HepG2 (cell line): ENCODE data around the gene GSTA1.
"Not testable (repeated sequence)": the region's sequence is repeated elsewhere in the genome, so short reads cannot be mapped to it uniquely, and the experiment has no call there.

ENCODE experiments used
- ASH2L ChIP-seq: fragments of 300-600, 200-600 bp; sonication (generic); IDR thresholded peaks from 2 replicates; pipeline ENCODE4 v1.7.0; 2017; ENCODE audit warnings: low read depth, mild to moderate bottlenecking, moderate library complexity, mixed read lengths, low read length; ENCODE audit not compliant: insufficient read length
- GPBP1L1 ChIP-seq: sonication (generic); formaldehyde crosslinking; IDR thresholded peaks from 2 replicates; pipeline ENCODE4 v1.5.0; 2020; ENCODE audit warnings: mild to moderate bottlenecking, missing genetic modification reagents
- JUN ChIP-seq: sonication (generic); formaldehyde crosslinking; IDR thresholded peaks from 2 replicates; pipeline ENCODE4 v1.4.0; 2020; ENCODE audit warnings: mild to moderate bottlenecking, missing genetic modification reagents
- JUNB ChIP-seq: sonication (generic); formaldehyde crosslinking; IDR thresholded peaks from 2 replicates; pipeline ENCODE4 v1.8.0; 2022; ENCODE audit warnings: missing genetic modification reagents, mild to moderate bottlenecking, borderline replicate concordance
- POLR2A ChIP-seq, 2 experiments: IDR thresholded peaks; 2 replicates each; pipeline ENCODE4 v1.6.1; 2011; ENCODE audit warnings: low read depth in 2 of 2, low read length in 2 of 2, mild to moderate bottlenecking in 1 of 2, moderate library complexity in 1 of 2; ENCODE audit not compliant: insufficient read depth in 1 of 2
- POLR2AphosphoS5 ChIP-seq: IDR thresholded peaks from 2 replicates; pipeline ENCODE4 v1.6.1; 2012; ENCODE audit warnings: low read depth, low read length
- TCF7 ChIP-seq: sonication (generic); IDR thresholded peaks from 2 replicates; pipeline ENCODE4 v1.6.1; 2016; ENCODE audit warnings: antibody characterized with exemption, low read depth
- ZNF205 ChIP-seq: IDR thresholded peaks from 2 replicates; pipeline ENCODE4 v1.6.1; 2018; ENCODE audit warnings: missing biosample characterization, missing genetic modification reagents
- ZNF775 ChIP-seq: sonication (generic); formaldehyde crosslinking; IDR thresholded peaks from 2 replicates; pipeline ENCODE4 v1.4.0; 2020; ENCODE audit warnings: missing genetic modification reagents, mild to moderate bottlenecking, moderate library complexity, borderline replicate concordance
- ZNF777 ChIP-seq: sonication (generic); formaldehyde crosslinking; IDR thresholded peaks from 2 replicates; pipeline ENCODE4 v1.4.0; 2020; ENCODE audit warnings: missing genetic modification reagents

GRCh38 chr6:52747301-52747700 is 56.3 kb downstream of the GSTA1 start:
- TF ChIP-seq ZNF205 (CRISPR knock-in tag); POLR2A (IDR thresholded peaks at IDR 0.05; ENCODE audit: insufficient read depth in 1 of 2, low read depth in 2 of 2, low read length in 2 of 2); JUNB (CRISPR knock-in tag); ZNF777 (CRISPR knock-in tag); TCF7; GPBP1L1; ZNF775 (CRISPR knock-in tag); JUN; ASH2L; POLR2AphosphoS5: not testable (repeated sequence)
